Uterus (tissue), 2 donors: ENCODE data around the gene SLC6A15.

Experiments used
- CTCF ChIP-seq, 4 experiments: fragments of 200-600 bp in 2 of 4; fragments of 450-650 bp in 2 of 4; sonication (generic) in 2 of 4; IDR thresholded peaks; one replicate each; pipeline ENCODE4 v1.5.1; 2016 to 2019; ENCODE audit warnings: antibody characterized with exemption in 4 of 4, mild to moderate bottlenecking in 2 of 4, moderate library complexity in 1 of 4
- POLR2A ChIP-seq, 2 donors: fragments of 450-650 bp; IDR thresholded peaks; one replicate each; pipeline ENCODE4 v1.6.1; 2016; ENCODE audit warnings: antibody characterized with exemption in 2 of 2, mild to moderate bottlenecking in 1 of 2, moderate library complexity in 1 of 2

- TF ChIP-seq POLR2A (IDR thresholded peaks at IDR 0.05) (no peak), CTCF (IDR thresholded peaks at IDR 0.05) (no peak)
Observed at GRCh38 chr12:84946753-84947152, 34.2 kb upstream of the SLC6A15 start.
